Nephron (organoid): ENCODE data around the gene HDAC8.
"Not testable (repeated sequence)": the region's sequence is repeated elsewhere in the genome, so short reads cannot be mapped to it uniquely, and the experiment has no call there.

ENCODE experiments used
- H3K27ac Mint-ChIP-seq, 3 experiments: 2 replicates each; pipeline ENCODE4 v1.8.0; 2020; ENCODE audit warnings: mixed read lengths in 3 of 3, mild to moderate bottlenecking in 2 of 3, moderate library complexity in 1 of 3
- H3K27me3 Mint-ChIP-seq: 2 replicates; pipeline ENCODE4 v1.8.0; 2021; ENCODE audit warnings: low read depth, mild to moderate bottlenecking, moderate library complexity, mixed read lengths
- H3K36me3 Mint-ChIP-seq: 2 replicates; pipeline ENCODE4 v1.8.0; 2020; ENCODE audit warnings: low read depth, mixed read lengths
- H3K4me1 Mint-ChIP-seq: 2 replicates; pipeline ENCODE4 v1.8.0; 2020; ENCODE audit warnings: mixed read lengths
- H3K4me3 Mint-ChIP-seq, 3 experiments: 2 replicates each; pipeline ENCODE4 v1.8.0; 2020; ENCODE audit warnings: mild to moderate bottlenecking in 3 of 3, mixed read lengths in 3 of 3, moderate library complexity in 2 of 3
- H3K9me3 Mint-ChIP-seq: 2 replicates; pipeline ENCODE4 v1.8.0; 2020; ENCODE audit warnings: mixed read lengths
- TF ChIP-seq, protein P1 (sequence below), 3 experiments: fragments of 200-600 bp; sonication (generic); IDR thresholded peaks; one replicate each; pipeline ENCODE4 v1.5.0; 2021; ENCODE audit warnings: antibody characterized with exemption in 3 of 3; ENCODE audit not compliant: unreplicated experiment in 3 of 3

HDAC8 gene

DNA sequence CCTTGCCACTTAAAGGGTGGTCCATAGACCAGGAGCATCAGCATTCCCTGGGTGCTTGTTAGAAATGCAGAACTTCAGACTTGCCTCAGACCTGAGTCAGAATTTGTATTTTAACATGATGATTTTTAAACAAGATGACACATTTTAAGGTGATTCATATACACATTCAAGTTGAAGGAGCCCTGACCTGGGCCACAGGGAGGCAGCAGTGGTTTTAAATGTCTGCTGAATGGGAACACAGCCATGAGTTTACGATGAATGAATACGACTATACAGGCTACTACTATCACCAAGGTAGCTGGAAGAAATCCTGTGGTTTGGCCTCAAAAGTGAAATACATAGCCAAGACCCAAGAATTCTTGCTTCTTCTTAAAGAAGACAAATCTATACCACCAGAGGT, 2.9 kb downstream of the HDAC8 start:
- Mint-ChIP-seq H3K4me1 (no peaks in the 10 kb centered on the region), H3K27me3 (no peaks in the 10 kb centered on the region), H3K4me3 (no peak overlapping the region)

DNA sequence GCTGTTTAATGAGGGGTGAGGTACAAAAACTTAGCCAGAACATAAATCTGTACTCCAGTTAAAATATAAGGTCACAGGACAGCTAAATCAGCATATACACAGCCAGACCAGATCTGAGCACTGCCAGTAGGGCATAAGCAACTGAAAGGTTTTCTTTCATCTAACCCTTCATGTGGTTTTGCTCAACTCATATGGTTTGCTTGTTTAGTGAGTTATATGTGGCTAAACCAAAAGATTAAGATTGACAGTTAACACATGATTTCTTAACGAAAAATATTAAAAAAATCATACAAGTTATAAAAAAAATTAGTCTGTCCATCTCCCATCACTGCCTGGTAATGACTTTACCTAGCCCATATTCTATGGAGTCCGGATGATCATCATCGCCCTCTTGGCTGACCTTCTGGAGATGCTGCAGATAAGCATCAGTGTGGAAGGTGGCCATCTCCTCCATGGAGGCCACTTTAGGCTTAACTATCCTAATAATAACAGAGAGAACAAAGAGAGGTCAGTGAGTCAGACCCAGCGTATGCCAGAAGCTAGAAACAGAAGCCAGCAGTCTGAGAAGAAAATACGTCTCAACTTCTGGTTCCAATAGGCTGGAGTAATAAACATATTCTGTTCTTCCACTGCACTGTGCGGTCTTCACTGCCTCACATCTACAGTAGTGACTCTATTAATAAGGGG, 4.1 kb downstream of the HDAC8 start:
- Mint-ChIP-seq H3K27ac (no peak overlapping the region), H3K4me3 (no peak overlapping the region), H3K36me3 (peaks cover 38% of the 10 kb centered on the region), H3K27me3 (no peaks in the 10 kb centered on the region), H3K4me1 (no peaks in the 10 kb centered on the region), H3K9me3 (peaks cover 3% of the 10 kb centered on the region)
- TF ChIP-seq, protein P1, sequence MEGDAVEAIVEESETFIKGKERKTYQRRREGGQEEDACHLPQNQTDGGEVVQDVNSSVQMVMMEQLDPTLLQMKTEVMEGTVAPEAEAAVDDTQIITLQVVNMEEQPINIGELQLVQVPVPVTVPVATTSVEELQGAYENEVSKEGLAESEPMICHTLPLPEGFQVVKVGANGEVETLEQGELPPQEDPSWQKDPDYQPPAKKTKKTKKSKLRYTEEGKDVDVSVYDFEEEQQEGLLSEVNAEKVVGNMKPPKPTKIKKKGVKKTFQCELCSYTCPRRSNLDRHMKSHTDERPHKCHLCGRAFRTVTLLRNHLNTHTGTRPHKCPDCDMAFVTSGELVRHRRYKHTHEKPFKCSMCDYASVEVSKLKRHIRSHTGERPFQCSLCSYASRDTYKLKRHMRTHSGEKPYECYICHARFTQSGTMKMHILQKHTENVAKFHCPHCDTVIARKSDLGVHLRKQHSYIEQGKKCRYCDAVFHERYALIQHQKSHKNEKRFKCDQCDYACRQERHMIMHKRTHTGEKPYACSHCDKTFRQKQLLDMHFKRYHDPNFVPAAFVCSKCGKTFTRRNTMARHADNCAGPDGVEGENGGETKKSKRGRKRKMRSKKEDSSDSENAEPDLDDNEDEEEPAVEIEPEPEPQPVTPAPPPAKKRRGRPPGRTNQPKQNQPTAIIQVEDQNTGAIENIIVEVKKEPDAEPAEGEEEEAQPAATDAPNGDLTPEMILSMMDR (IDR thresholded peaks at IDR 0.05; ENCODE audit: unreplicated experiment in 3 of 3) = no peak

More for the DNA sequence above, 2.9 kb downstream of the HDAC8 start:
- Mint-ChIP-seq H3K36me3 (peaks cover 30% of the 10 kb centered on the region), H3K27ac (no peak overlapping the region), H3K9me3 (peaks cover 3% of the 10 kb centered on the region)
- TF ChIP-seq, protein P1 (IDR thresholded peaks at IDR 0.05; ENCODE audit: unreplicated experiment in 3 of 3) = no peak

DNA sequence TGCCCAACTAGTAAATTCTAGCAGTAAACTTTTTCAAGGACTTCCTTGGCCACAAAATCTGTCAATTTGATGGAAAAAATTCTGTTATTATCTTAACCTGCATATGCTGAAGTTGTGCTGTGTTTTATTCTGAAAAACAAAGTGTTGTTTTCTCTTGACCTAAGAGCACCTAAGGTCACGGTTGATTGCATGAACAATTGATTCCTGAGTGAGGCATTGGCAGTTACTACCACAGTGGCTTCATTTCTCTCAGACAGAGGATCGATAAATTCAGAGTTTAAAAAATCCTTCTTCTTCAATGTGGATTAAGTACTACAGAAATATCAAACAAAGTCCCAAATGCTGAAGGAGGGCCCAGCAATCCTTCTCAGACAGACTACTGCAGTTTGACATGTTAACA, 6.2 kb downstream of the HDAC8 start:
- H3K4me1 Mint-ChIP-seq = no peaks in the 10 kb centered on the region
- no peak overlapping the region for H3K27ac Mint-ChIP-seq
- H3K36me3 Mint-ChIP-seq = peaks cover 50% of the 10 kb centered on the region
- H3K9me3 Mint-ChIP-seq = peaks cover 8% of the 10 kb centered on the region
- no peaks in the 10 kb centered on the region for H3K27me3 Mint-ChIP-seq
- H3K4me3 Mint-ChIP-seq = no peak overlapping the region
- TF ChIP-seq, protein P1 (IDR thresholded peaks at IDR 0.05; ENCODE audit: unreplicated experiment in 3 of 3) = no peak

DNA sequence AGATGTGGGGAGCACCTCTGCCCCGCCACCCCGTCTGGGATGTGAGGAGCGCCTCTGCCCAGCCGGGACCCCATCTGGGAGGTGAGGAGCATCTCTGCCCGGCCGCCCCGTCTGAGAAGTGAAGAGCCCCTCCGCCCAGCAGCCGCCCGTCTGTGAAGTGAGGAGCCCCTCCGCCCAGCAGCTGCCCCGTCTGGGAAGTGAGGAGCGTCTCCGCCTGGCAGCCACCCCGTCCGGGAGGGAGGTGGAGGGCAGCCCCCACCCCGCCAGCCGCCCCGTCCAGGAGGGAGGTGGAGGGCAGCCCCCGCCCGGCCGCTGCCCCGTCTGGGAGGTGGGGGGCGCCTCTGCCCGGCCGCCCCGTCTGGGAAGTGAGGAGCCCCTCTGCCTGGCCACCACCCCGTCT, 13.0 kb downstream of the HDAC8 start:
- Mint-ChIP-seq H3K36me3 (peaks cover 75% of the 10 kb centered on the region), H3K9me3 (peaks cover 30% of the 10 kb centered on the region)

DNA sequence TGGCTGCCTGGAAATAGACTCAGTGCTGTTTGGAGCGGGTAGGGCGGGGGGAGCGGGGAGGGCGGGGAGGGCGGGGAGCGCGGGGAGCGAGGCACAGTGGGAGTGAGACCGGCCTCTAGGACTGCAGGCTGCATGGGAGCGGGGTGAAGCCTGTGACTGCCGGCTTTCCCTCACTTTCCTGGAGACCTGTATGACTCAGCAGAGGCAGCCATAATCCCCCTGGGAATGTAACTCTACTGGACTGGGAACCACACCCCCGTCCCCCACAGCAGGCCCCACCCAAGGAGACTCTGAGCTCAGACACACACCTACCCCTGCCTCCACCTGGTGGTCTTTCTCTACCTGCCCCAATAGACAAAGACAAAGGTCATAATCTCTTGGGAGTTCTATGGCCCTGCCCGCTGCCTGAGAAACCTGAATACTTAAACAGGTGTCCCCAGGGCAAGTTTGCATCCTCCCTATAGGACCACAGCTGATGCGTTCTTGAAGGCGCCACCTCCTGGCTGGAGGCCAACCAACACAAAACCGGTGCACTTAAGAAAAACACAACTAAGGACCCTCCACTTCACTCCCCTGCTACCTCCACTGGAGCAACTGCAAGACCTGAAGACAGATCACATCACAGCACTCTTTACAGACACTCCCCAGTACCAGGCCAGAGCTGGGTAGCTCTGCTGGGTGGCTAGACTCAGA, 18.0 kb downstream of the HDAC8 start:
- Mint-ChIP-seq H3K27me3 (no peaks in the 10 kb centered on the region), H3K4me1 (no peaks in the 10 kb centered on the region), H3K4me3 (no peak overlapping the region), H3K27ac (peak overlapping the region in 1 of 3 experiments; percentile 25), H3K9me3 (peaks cover 20% of the 10 kb centered on the region), H3K36me3 (peaks cover 51% of the 10 kb centered on the region)
- TF ChIP-seq, protein P1 (IDR thresholded peaks at IDR 0.05; ENCODE audit: unreplicated experiment in 3 of 3) = no peak

More for the DNA sequence above, 13.0 kb downstream of the HDAC8 start:
- not testable (repeated sequence) for H3K27ac Mint-ChIP-seq, H3K4me1 Mint-ChIP-seq, H3K27me3 Mint-ChIP-seq, H3K4me3 Mint-ChIP-seq

DNA sequence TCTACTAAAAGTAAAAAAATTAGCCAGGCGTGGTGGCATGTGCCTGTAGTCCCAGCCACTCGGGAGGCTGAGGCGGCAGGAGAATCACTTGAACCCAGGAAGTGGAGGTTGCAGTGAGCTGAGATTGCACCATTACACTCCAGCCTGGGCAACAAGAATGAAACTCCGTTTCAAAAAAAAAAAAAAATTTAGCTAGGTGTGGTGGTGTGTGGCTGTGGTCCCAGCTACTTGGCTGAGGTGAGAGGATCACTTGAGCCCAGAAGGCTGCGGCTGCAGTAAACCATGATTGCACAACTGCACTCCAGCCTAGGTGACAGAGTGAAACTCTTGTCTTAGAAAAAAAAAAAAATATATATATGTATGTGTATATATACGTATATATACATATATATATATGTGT, 20.2 kb downstream of the HDAC8 start:
- H3K27ac Mint-ChIP-seq, H3K4me1 Mint-ChIP-seq, H3K4me3 Mint-ChIP-seq, H3K9me3 Mint-ChIP-seq, H3K27me3 Mint-ChIP-seq: not testable (repeated sequence)
- H3K36me3 Mint-ChIP-seq = peaks cover 44% of the 10 kb centered on the region

DNA sequence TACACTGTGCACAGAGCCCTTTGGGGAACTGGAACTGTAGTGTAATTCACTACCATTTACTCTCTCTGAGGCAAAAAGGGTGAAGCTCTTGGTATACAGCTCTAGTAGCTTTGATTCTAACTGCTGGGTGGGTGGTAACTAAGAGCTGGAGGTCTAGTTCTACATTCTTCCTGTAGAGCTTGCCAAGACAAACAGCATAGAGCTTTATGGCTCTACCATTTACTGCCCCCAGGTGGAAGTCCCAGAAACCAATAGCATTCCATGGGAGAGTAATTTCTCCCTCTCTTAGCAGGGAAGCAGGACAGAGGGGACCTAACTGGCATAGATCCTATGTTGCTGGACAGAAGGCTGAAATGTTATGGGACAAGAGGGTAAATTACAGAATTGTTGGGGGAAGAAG, 26.7 kb downstream of the HDAC8 start:
- no peak overlapping the region for H3K27ac Mint-ChIP-seq
- H3K4me1 Mint-ChIP-seq = no peaks in the 10 kb centered on the region
- no peaks in the 10 kb centered on the region for H3K9me3 Mint-ChIP-seq
- no peaks in the 10 kb centered on the region for H3K27me3 Mint-ChIP-seq
- H3K36me3 Mint-ChIP-seq = peaks cover 22% of the 10 kb centered on the region
- TF ChIP-seq, protein P1 (IDR thresholded peaks at IDR 0.05; ENCODE audit: unreplicated experiment in 3 of 3) = no peak
- H3K4me3 Mint-ChIP-seq = no peak overlapping the region
